HG03565 (cell line): ENCODE measurements around the gene RSF1.
"Not testable (repeated sequence)": the region's sequence is repeated elsewhere in the genome, so short reads cannot be mapped to it uniquely, and the experiment has no call there.

ENCODE experiments used
- ATAC-seq: cut with Tn5 transposase; IDR thresholded peaks from one replicate; pipeline ENCODE4 v1.9.1; 2021; ENCODE audit warnings: mild to moderate bottlenecking, moderate library complexity; ENCODE audit not compliant: unreplicated experiment

RSF1 gene, protein sequence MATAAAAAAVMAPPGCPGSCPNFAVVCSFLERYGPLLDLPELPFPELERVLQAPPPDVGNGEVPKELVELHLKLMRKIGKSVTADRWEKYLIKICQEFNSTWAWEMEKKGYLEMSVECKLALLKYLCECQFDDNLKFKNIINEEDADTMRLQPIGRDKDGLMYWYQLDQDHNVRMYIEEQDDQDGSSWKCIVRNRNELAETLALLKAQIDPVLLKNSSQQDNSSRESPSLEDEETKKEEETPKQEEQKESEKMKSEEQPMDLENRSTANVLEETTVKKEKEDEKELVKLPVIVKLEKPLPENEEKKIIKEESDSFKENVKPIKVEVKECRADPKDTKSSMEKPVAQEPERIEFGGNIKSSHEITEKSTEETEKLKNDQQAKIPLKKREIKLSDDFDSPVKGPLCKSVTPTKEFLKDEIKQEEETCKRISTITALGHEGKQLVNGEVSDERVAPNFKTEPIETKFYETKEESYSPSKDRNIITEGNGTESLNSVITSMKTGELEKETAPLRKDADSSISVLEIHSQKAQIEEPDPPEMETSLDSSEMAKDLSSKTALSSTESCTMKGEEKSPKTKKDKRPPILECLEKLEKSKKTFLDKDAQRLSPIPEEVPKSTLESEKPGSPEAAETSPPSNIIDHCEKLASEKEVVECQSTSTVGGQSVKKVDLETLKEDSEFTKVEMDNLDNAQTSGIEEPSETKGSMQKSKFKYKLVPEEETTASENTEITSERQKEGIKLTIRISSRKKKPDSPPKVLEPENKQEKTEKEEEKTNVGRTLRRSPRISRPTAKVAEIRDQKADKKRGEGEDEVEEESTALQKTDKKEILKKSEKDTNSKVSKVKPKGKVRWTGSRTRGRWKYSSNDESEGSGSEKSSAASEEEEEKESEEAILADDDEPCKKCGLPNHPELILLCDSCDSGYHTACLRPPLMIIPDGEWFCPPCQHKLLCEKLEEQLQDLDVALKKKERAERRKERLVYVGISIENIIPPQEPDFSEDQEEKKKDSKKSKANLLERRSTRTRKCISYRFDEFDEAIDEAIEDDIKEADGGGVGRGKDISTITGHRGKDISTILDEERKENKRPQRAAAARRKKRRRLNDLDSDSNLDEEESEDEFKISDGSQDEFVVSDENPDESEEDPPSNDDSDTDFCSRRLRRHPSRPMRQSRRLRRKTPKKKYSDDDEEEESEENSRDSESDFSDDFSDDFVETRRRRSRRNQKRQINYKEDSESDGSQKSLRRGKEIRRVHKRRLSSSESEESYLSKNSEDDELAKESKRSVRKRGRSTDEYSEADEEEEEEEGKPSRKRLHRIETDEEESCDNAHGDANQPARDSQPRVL (N-terminal part only)

DNA sequence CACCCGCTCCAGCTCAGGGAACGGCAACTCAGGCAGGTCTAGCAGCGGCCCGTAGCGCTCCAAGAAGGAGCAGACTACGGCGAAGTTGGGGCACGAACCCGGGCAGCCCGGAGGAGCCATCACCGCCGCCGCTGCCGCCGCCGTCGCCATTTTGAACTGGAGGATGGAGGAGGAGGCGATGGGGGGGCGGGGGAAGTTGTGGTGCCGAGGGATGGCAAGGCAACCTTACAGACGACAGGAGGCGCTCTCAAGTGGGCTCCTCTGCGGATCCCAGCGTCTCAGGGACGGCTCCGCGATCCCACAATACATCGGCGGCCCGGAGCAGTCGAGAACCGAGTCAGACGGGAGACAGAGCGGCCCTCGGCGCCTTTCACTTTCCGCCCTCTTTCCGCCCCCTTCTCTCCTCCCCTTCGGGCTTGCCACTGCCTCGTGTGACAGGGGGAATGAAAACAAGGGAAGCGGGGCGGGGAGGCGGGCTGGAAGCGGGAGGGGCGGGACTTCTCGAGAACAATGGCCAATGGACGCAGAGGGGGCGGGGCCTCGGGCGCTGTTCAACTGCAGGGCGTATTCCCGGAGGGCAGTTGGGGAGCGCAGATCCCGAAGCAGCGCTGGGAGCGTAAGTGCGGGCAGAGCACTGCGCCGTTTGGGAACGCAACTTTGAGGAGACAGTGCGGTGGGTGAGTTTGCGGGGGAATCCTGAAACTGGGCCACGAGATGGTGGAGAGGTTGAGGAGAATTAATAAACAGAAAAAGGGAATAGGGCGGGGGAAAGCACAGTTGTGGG lies at the start of gene RSF1, which contains the start of gene AAMDC:
Gene RSF1 (minus strand): TSS at position 158 of the 784 bp plus-strand sequence. CDS start 8 bp downstream, at position 150.
Gene AAMDC (plus strand): TSS at position 580 of the 784 bp plus-strand sequence. CDS start 21,353 bp downstream, outside the sequence.
- ATAC-seq: peak; percentile 79

GRCh38 chr11:77868744-77869143 lies 48.2 kb upstream of the RSF1 start:
- no peak for ATAC-seq

GRCh38 chr11:77866336-77866735 lies 45.8 kb upstream of the RSF1 start:
- no peak for ATAC-seq

DNA sequence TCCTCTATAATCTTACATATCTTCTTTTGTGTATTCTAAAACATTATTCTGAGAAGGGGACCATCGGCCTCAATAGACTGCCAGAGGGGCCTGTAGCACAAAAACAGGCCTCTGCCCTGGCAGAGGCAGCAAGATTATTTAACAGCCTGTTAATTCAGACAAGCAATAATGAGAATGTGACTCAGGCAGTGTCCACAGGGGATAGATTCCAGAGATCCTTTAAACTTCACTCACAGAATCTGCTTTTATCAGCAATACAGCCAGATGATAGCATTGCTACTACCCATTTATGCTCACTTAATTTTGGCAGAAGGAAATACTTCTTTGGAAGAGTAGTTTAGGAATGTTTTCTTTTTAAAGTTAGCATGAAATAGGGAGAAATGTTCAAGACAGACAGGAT lies 45.3 kb upstream of the RSF1 start:
- no peak for ATAC-seq

- ATAC-seq: not testable (repeated sequence)
These were observed 40.9 kb upstream of the RSF1 start for GRCh38 chr11:77861444-77861843.

DNA sequence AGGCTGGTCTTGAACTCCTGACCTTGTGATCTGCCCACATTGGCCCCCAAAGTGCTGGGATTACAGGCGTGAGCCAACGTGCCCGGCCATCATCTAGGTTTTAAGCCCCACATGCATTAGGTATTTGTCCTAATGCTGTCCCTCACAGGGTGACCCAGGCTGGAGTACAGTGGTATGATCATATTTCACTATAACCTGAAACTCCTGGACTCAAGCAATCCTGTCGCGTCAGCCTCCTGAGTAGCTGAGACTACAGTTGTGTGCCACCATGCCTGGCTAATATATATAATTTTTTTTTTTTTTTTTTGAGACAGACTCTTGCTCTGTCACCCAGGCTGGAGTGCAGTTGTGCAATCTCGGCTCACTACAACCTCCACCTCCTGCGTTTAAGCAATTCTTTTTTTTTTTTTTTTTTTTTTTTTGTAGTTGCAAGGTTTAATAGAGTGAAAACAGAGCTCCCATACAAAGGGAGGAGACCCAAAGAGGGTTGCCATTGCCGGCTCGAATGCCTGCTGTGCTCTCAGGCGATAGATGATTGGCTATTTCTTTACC lies 37.5 kb upstream of the RSF1 start:
- not testable (repeated sequence) for ATAC-seq

DNA sequence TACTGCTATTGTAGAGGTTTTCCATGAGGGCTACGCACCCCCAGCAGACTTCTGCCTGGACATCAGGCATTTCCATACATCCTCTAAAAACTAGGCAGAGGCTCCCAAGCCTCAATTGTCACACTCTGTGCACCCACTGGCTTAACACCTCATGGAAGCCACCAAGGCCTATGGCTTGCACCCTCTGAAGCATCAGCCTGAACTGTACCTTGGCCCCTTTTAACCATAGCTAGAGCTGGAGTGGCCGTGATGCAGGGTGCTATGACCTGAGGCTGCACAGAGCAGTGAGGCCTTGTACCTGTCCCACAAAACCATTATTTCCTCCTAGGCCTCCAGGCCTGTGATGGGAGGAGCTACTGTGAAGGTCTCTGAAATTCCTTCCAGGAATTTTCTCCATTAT lies 34.3 kb upstream of the RSF1 start:
- no peak for ATAC-seq

GRCh38 chr11:77851503-77851902 lies 31.0 kb upstream of the RSF1 start:
- no peak for ATAC-seq

DNA sequence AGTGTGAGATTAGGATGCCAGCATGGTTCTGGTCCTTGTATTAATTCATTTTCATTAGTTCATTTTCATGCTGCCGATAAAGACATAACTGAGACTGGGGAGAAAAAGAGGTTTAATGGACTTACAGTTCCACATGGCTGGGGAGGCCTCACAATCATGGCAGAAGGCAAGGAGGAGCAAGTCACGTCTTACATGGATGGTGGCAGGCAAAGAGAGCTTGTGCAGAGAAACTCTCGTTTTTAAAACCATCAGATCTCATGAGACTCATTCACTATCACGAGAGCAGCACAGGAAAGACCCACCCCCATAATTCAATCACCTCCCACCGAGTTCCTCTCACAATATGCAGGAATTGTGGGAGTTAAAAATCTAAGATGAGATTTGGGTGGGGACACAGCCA lies 23.2 kb upstream of the RSF1 start:
- not testable (repeated sequence) for ATAC-seq

- ATAC-seq: no peak
These were observed 22.1 kb upstream of the RSF1 start for GRCh38 chr11:77842441-77843121.

DNA sequence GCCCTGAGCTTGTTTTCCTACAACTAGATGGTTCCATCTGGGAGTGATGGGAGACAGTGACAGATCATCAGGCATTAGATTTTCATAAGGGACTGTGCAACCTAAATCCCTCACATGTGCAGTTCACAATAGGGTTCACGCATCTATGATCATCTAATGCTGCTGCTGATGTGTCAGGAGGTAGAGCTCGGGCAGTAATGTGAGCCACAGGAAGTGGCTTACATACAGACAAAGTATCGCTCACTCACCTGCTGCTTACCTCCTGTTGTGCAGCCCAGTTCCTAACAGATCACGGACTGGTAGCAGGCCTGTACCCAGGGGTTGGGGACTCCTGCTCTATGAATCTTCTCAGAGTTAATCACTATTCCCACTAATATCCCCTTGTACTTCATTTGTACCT lies 12.8 kb upstream of the RSF1 start:
- ATAC-seq: no peak

DNA sequence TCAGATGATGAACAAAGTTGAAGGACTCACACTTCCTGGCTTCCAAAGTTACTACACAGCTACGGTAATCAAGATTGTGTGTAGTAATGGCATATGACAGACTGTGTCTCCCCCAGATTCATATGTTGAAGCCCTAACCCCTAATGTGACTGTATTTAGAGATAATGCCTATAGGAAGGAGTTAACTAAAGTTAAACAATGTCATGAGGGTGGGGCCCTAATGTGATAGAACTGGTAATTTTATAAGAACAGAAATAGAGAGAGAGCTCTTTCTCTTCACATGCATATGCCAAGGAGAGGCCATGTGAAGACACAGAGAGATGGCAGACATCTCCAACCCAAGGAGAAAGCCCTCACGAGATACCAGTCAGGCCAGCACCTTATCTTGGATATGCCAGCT lies 8.4 kb upstream of the RSF1 start:
- ATAC-seq: no peak

DNA sequence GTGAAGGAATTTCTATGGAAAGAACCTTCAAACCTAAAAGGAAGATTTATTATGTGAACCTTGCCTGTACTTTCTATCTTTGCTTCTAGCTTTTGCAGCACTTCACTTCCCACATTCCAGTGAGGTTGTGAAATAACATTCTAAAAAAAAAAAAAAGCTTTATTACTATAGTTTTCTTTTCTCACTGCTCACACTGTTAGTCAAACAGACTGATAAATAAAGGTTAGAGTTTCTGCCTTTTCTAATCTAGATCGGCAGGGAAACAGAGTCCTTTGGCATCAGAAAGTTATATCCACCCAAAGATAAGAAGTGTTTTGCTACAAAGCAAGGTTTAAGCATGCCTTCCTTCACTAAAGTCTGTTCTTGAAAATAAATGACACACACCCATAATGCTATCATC lies 3.3 kb upstream of the RSF1 start:
- no peak for ATAC-seq

DNA sequence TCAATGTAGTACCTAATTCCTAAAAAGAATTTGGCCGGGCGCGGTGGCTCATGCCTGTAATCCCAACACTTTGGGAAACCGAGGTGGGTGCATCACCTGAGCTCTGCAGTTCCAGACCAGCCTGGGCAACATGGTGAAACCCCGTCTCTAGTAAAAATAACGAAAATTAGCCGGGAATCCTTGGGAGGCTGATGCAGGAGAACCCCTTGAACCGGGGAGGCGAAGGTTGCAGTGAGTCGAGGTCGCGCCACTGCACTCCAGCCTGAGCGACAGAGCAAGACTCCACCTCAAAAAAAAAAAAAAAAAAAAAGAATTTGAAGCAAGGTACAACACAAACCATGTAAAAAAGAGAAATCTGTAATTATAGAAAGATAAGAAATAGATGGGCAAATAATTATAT lies 1.6 kb upstream of the RSF1 start:
- not testable (repeated sequence) for ATAC-seq

DNA sequence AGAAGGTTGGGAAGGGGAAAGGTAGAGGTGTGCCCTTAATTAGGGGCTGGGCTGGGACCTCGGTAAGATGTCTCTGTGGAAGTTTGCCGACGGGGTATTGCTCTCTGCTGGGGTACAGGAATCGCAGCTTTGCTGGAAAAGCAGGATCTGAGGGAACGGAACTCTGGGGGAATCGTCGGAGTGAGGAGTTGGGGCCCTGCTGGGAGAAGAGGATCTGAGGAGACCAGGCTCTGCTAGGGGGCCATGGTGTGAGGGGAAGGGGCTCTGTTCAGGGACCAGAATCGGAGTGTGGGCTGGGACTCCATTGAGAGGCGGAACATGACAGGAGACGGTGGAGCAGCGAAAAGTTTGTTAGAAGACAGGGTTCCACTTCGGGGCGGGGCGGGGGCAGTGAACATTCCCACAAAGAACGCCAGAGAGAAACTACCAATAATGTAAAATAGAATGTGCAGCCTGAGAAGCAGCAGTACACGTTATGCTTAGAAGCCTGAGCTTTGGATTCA lies 878 bp upstream of the RSF1 start:
- ATAC-seq: no peak

DNA sequence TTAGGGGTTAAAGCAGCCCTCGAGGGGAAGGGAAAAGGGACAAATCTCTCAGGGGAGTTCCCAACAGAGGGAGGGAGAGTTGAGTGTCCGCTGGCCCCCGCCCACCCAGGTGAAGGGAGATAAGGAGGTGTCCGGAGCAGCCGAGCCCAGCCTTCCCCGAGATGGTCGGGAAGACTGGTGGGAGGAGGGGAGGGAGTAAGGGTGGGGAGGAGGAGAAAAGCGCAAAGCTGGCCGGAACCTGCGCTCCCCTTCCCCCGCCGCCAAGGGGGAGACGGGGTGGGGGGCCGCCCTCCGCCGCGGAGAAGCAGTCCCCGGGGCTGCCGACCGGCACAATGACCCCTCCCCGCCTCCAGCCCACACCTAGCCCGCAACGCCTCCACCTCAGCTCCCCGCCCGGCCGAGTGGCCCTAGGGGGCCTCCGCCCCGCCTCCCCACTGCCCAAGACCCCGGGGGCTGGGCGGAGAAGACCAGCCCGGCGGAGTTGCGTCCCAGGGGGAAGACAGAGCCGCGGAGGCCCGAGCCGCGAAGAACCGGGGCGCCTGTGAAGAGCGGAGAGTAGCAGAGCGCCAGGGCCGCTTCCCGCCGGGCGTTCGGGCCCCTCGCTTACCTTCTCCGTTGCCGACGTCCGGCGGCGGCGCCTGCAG lies 479 bp downstream of the RSF1 start:
- peak; percentile 7 for ATAC-seq

GRCh38 chr11:77819411-77819920 lies 1.1 kb downstream of the RSF1 start:
- peak; percentile 52 for ATAC-seq

GRCh38 chr11:77815459-77815858 lies 5.1 kb downstream of the RSF1 start:
- ATAC-seq: no peak
